ENCODE results near the gene FAM228A. TPM values are rescaled to one million over a fixed set of nuclear protein-coding genes. Genes with fewer than 3 reads are reported as not detected.
"Not testable (repeated sequence)": the region's sequence is repeated elsewhere in the genome, so short reads cannot be mapped to it uniquely, and the experiment has no call there.

Gene FAM228A
- total RNA-seq, 1 experiment from 2014 or later, result not detected

- DNase-seq (ENCODE audit: low spot score), result no peak
Observed at GRCh38 chr2:24190503-24190902, 15.7 kb downstream of the FAM228A start.

- DNase-seq (ENCODE audit: low spot score), result no peak
Observed at GRCh38 chr2:24191156-24191555, 16.3 kb downstream of the FAM228A start.

- DNase-seq (ENCODE audit: low spot score), result no peak
Observed at GRCh38 chr2:24191848-24192247, 17.0 kb downstream of the FAM228A start.

- DNase-seq (ENCODE audit: low spot score), result not testable (repeated sequence)
Observed at GRCh38 chr2:24197213-24197612, 22.4 kb downstream of the FAM228A start.

GRCh38 chr2:24199968-24200590 is 25.2 kb downstream of the FAM228A start:
- no peak for DNase-seq (ENCODE audit: low spot score)

GRCh38 chr2:24200799-24201198 is 25.9 kb downstream of the FAM228A start:
- DNase-seq (ENCODE audit: low spot score), result no peak

GRCh38 chr2:24203029-24203786 is 28.4 kb downstream of the FAM228A start:
- DNase-seq (ENCODE audit: low spot score), result no peak

GRCh38 chr2:24203787-24204150 is 28.9 kb downstream of the FAM228A start:
- no peak for DNase-seq (ENCODE audit: low spot score)

GRCh38 chr2:24204505-24204904 is 29.7 kb downstream of the FAM228A start:
- DNase-seq (ENCODE audit: low spot score), result no peak

- DNase-seq (ENCODE audit: low spot score), result no peak
Observed at GRCh38 chr2:24205131-24205530, 30.3 kb downstream of the FAM228A start.

GRCh38 chr2:24206242-24206641 is 31.4 kb downstream of the FAM228A start:
- no peak for DNase-seq (ENCODE audit: low spot score)

GRCh38 chr2:24206714-24207113 is 31.9 kb downstream of the FAM228A start:
- no peak for DNase-seq (ENCODE audit: low spot score)

GRCh38 chr2:24207359-24207758 is 32.5 kb downstream of the FAM228A start:
- no peak for DNase-seq (ENCODE audit: low spot score)

GRCh38 chr2:24208490-24208889 is 33.6 kb downstream of the FAM228A start:
- DNase-seq (ENCODE audit: low spot score), result no peak

GRCh38 chr2:24209389-24210105 is 34.7 kb downstream of the FAM228A start:
- DNase-seq (ENCODE audit: low spot score), result no peak

GRCh38 chr2:24210106-24210455 is 35.2 kb downstream of the FAM228A start:
- no peak for DNase-seq (ENCODE audit: low spot score)

GRCh38 chr2:24210723-24211122 is 35.9 kb downstream of the FAM228A start:
- no peak for DNase-seq (ENCODE audit: low spot score)

GRCh38 chr2:24211408-24211807 is 36.6 kb downstream of the FAM228A start:
- DNase-seq (ENCODE audit: low spot score), result no peak

GRCh38 chr2:24214880-24215279 is 40.0 kb downstream of the FAM228A start:
- DNase-seq (ENCODE audit: low spot score), result no peak

- DNase-seq (ENCODE audit: low spot score), result no peak
Observed at GRCh38 chr2:24220554-24221291, 45.9 kb downstream of the FAM228A start.

- no peak for DNase-seq (ENCODE audit: low spot score)
Observed at GRCh38 chr2:24221343-24222050, 46.6 kb downstream of the FAM228A start.
